H1 (cell line): ENCODE data around the gene SERPINA1. TPM values are rescaled to one million over a fixed set of nuclear protein-coding genes. Genes with fewer than 3 reads are reported as not detected.

Source experiments
- CHD2 ChIP-seq: IDR thresholded peaks from 2 replicates; pipeline ENCODE4 v1.6.1; 2012; ENCODE audit warnings: low read length, improper control_type of control experiment
- JUN ChIP-seq: IDR thresholded peaks from 2 replicates; pipeline ENCODE4 v1.6.1; 2011; ENCODE audit warnings: low read depth, mild to moderate bottlenecking, improper control_type of control experiment, low read length
- KDM1A ChIP-seq: fragments of 200-600, 300-600 bp; sonication (generic); IDR thresholded peaks from 2 replicates; pipeline ENCODE4 v1.7.1; 2016; ENCODE audit warnings: mild to moderate bottlenecking, low read length, borderline replicate concordance
- MAX ChIP-seq: IDR thresholded peaks from 2 replicates; pipeline ENCODE4 v1.6.1; 2012; ENCODE audit warnings: inconsistent platforms
- POLR2AphosphoS5 ChIP-seq: IDR thresholded peaks from 2 replicates; pipeline ENCODE4 v1.6.1; 2011; ENCODE audit warnings: low read depth, low read length
- RFX5 ChIP-seq: IDR thresholded peaks from 2 replicates; pipeline ENCODE4 v1.6.1; 2011; ENCODE audit warnings: low read depth, low read length, improper control_type of control experiment, borderline replicate concordance
- SAP30 ChIP-seq: fragments of 300-600 bp; sonication (generic); IDR thresholded peaks from 2 replicates; pipeline ENCODE4 v1.7.1; 2012; ENCODE audit warnings: low read length, moderate library complexity, mild to moderate bottlenecking, inconsistent platforms; ENCODE audit not compliant: insufficient read depth, insufficient replicate concordance
- SIRT6 ChIP-seq: IDR thresholded peaks from one replicate; pipeline ENCODE4 v1.7.1; 2012; ENCODE audit warnings: low read length, inconsistent platforms
- TBP ChIP-seq: IDR thresholded peaks from 2 replicates; pipeline ENCODE4 v1.6.1; 2011; ENCODE audit warnings: low read depth, low read length, improper control_type of control experiment
- USF2 ChIP-seq: IDR thresholded peaks from 2 replicates; pipeline ENCODE4 v1.6.1; 2011; ENCODE audit warnings: low read length, improper control_type of control experiment
- polyA plus RNA-seq, 7 experiments: library from polyadenylated mRNA; depleted of rRNA in 3 of 7; stranded (reverse) in 5 of 7; unstranded in 2 of 7; fragments of >200 nt in 5 of 7; fragments of 200-250 nt in 2 of 7; gene quantifications; 1 replicate in 5 of 7; 2 replicates in 1 of 7; 4 replicates in 1 of 7; pipeline versions ENCODE4 v1.2.1 to v1.2.3, GENCODE V29; 2011 to 2013; ENCODE audit warnings: missing spikeins in 2 of 7, mixed read lengths in 2 of 7
- total RNA-seq: library from RNA; stranded (reverse); fragmentation: NEBNext Ultra II Directional; extraction: Animal tissue kit (Norgen Biotek cat#: 25700); gene quantifications from 2 replicates; pipeline ENCODE4 v1.2.1, GENCODE V29; 2021

SERPINA1 gene
- total and polyA plus RNA-seq, 2 of the 8 experiments (the other 6 are each of a cell fraction or from before 2014, with no cell fraction given), result 0.08 TPM; not detected in 1

GRCh38 chr14:94332063-94332583 is 56.3 kb downstream of the SERPINA1 start (continued):
- TF ChIP-seq JUN, result no peak
- TF ChIP-seq KDM1A, result no peak
- TF ChIP-seq RFX5, result no peak
- TF ChIP-seq MAX, result no peak
- no peak for TF ChIP-seq POLR2AphosphoS5
- no peak for TF ChIP-seq SAP30
- no peak for TF ChIP-seq CHD2
- no peak for TF ChIP-seq TBP
- no peak for TF ChIP-seq SIRT6
- TF ChIP-seq USF2, result no peak
